Small intestine (tissue), 7 donors: Measurements from ENCODE around the gene THRSP. TPM values are rescaled to one million over a fixed set of nuclear protein-coding genes. Genes with fewer than 3 reads are reported as not detected.

Experiments
- DNase-seq, 2 donors: peaks; one replicate each; pipeline versions ENCODE4 v3.0.0 to v3.0.0-alpha.2; 2013
- FAIRE-seq: peaks from 2 replicates; lab custom pipeline; 2012; peaks lifted over from hg19 to GRCh38; lab: Jason Lieb, UNC
- H3K27ac ChIP-seq, 3 donors: one replicate each; pipeline ENCODE4 v1.5.1; 2013; ENCODE audit warnings: low read length in 2 of 3, mild to moderate bottlenecking in 2 of 3, control low read depth in 1 of 3, inconsistent platforms in 1 of 3, low read depth in 1 of 3, moderate library complexity in 1 of 3
- H3K27me3 ChIP-seq, 3 donors: one replicate each; pipeline ENCODE4 v1.6.1; 2013; ENCODE audit warnings: low read length in 3 of 3, inconsistent platforms in 1 of 3; ENCODE audit not compliant: control insufficient read depth in 3 of 3, insufficient read depth in 3 of 3
- H3K36me3 ChIP-seq, 3 donors: one replicate each; pipeline ENCODE4 v1.6.1; 2013; ENCODE audit warnings: low read length in 3 of 3, inconsistent platforms in 1 of 3, low read depth in 1 of 3, mild to moderate bottlenecking in 1 of 3, moderate library complexity in 1 of 3; ENCODE audit not compliant: control insufficient read depth in 3 of 3, insufficient read depth in 2 of 3
- H3K4me1 ChIP-seq, 3 donors: one replicate each; pipeline ENCODE4 v1.6.1; 2013; ENCODE audit warnings: low read length in 2 of 3, inconsistent platforms in 1 of 3, low read depth in 1 of 3, mild to moderate bottlenecking in 1 of 3, moderate library complexity in 1 of 3; ENCODE audit not compliant: control insufficient read depth in 3 of 3, insufficient read depth in 2 of 3
- H3K4me3 ChIP-seq, 3 donors: one replicate each; pipeline ENCODE4 v1.5.1; 2013; ENCODE audit warnings: low read length in 3 of 3, control low read depth in 1 of 3, inconsistent platforms in 1 of 3, low read depth in 1 of 3, mild to moderate bottlenecking in 1 of 3, moderate library complexity in 1 of 3
- H3K9me3 ChIP-seq, 2 donors: one replicate each; pipeline ENCODE4 v1.6.1; 2013; ENCODE audit warnings: low read depth in 1 of 2, low read length in 1 of 2; ENCODE audit not compliant: control insufficient read depth in 2 of 2, insufficient read depth in 1 of 2
- WGBS, 3 donors: extraction: QIAGEN DNeasy Blood & Tissue Kit; methylation state at CpG; one replicate each; pipeline ENCODE4 v1.1.7; 2013; 5-methylcytosine and 5-hydroxymethylcytosine counted together
- polyA plus RNA-seq, 4 donors: library from polyadenylated mRNA; stranded (reverse) in 3 of 4; unstranded in 1 of 4; fragments of 200-250 nt in 3 of 4; fragments of 120-200 nt in 1 of 4; gene quantifications; one replicate each; pipeline versions ENCODE4 v1.2.1 to v1.2.3, GENCODE V29; 2013
- donor health status: healthy with polysubstance abuse.
- donor health status: control.
- donor health status: control.
- donor health status: Bipolar disorder and iron deficiency.
- donor health status: healthy.

THRSP gene
- polyA plus RNA-seq, 4 donors, result 0.09 to 17.5 (median 0.54) TPM; not detected in 1

GRCh38 chr11:78100261-78100660, 36.6 kb downstream of the THRSP start:
- Histone ChIP-seq H3K9me3 (no peaks in the 10 kb centered on the region), H3K27ac (no peak overlapping the region), H3K36me3 (peaks cover 2 to 24% (median 7%) of the 10 kb centered on the region in 3 donors), H3K4me1 (no peaks in the 10 kb centered on the region), H3K4me3 (no peak overlapping the region), H3K27me3 (no peaks in the 10 kb centered on the region)
- no peak for DNase-seq
- 74 to 82% (median 77%) methylated on average over 5 of the region's 5 CpGs for WGBS, 3 donors
- no peak for FAIRE-seq

GRCh38 chr11:78100676-78101472, 37.2 kb downstream of the THRSP start:
- H3K4me3 ChIP-seq, result no peak overlapping the region
- H3K27me3 ChIP-seq, result no peaks in the 10 kb centered on the region
- DNase-seq (no peak), FAIRE-seq (no peak)
- 88 to 93% (median 90%) methylated on average over 2 of the region's 2 CpGs for whole genome bisulfite sequencing, 3 donors
- H3K9me3 ChIP-seq, result no peaks in the 10 kb centered on the region
- H3K27ac ChIP-seq, result peak overlapping the region in 1 of 3 donors; percentile 20
- peaks cover 2 to 29% (median 7%) of the 10 kb centered on the region in 3 donors for H3K36me3 ChIP-seq
- no peaks in the 10 kb centered on the region for H3K4me1 ChIP-seq

- FAIRE-seq, result no peak
- Histone ChIP-seq H3K4me3 (no peak overlapping the region), H3K27me3 (no peaks in the 10 kb centered on the region), H3K9me3 (no peaks in the 10 kb centered on the region), H3K4me1 (no peaks in the 10 kb centered on the region), H3K36me3 (peaks cover 3 to 19% (median 11%) of the 10 kb centered on the region in 3 donors), H3K27ac (no peak overlapping the region)
- DNase-seq, result no peak
- 77 to 93% (median 90%) methylated on average over 3 of the region's 3 CpGs for WGBS, 3 donors
Observed at GRCh38 chr11:78109081-78110015, 45.7 kb downstream of the THRSP start.

GRCh38 chr11:78110351-78110750, 46.7 kb downstream of the THRSP start:
- FAIRE-seq (no peak), DNase-seq (no peak)
- WGBS, 3 donors, result 90 to 95% (median 94%) methylated on average over 5 of the region's 5 CpGs
- H3K36me3 ChIP-seq, result peaks cover 3 to 22% (median 11%) of the 10 kb centered on the region in 3 donors
- no peaks in the 10 kb centered on the region for H3K27me3 ChIP-seq
- H3K27ac ChIP-seq, result no peak overlapping the region
- H3K9me3 ChIP-seq, result no peaks in the 10 kb centered on the region
- no peaks in the 10 kb centered on the region for H3K4me1 ChIP-seq
- no peak overlapping the region for H3K4me3 ChIP-seq

- H3K36me3 ChIP-seq, result peaks cover 3 to 18% (median 11%) of the 10 kb centered on the region in 3 donors
Observed at GRCh38 chr11:78110830-78111229, 47.2 kb downstream of the THRSP start.

GRCh38 chr11:78111298-78111697, 47.6 kb downstream of the THRSP start:
- no peak for DNase-seq
- Histone ChIP-seq H3K27me3 (no peaks in the 10 kb centered on the region), H3K4me1 (no peaks in the 10 kb centered on the region), H3K4me3 (no peak overlapping the region), H3K36me3 (peaks cover 3 to 20% (median 11%) of the 10 kb centered on the region in 3 donors), H3K27ac (no peak overlapping the region), H3K9me3 (no peaks in the 10 kb centered on the region)
- WGBS, 3 donors, result 94 to 97% (median 96%) methylated on average over 2 of the region's 2 CpGs
- no peak for FAIRE-seq

More at GRCh38 chr11:78110830-78111229, 47.2 kb downstream of the THRSP start:
- Histone ChIP-seq H3K4me3 (no peak overlapping the region), H3K27me3 (no peaks in the 10 kb centered on the region), H3K4me1 (no peaks in the 10 kb centered on the region), H3K9me3 (no peaks in the 10 kb centered on the region), H3K27ac (no peak overlapping the region)
- 95 to 97% (median 96%) methylated on average over 2 of the region's 2 CpGs for WGBS, 3 donors
- FAIRE-seq (no peak), DNase-seq (no peak)

GRCh38 chr11:78112582-78113275, 49.1 kb downstream of the THRSP start:
- H3K36me3 ChIP-seq, result peaks cover 3 to 25% (median 11%) of the 10 kb centered on the region in 3 donors
- H3K9me3 ChIP-seq, result no peaks in the 10 kb centered on the region
- DNase-seq (no peak), FAIRE-seq (no peak)
- no peaks in the 10 kb centered on the region for H3K4me1 ChIP-seq
- H3K27me3 ChIP-seq, result no peaks in the 10 kb centered on the region
- no peak overlapping the region for H3K4me3 ChIP-seq
- WGBS, 3 donors, result 80 to 95% (median 89%) methylated on average over 6 of the region's 6 CpGs
- H3K27ac ChIP-seq, result no peak overlapping the region
